MCF 10A (cell line): Measurements from ENCODE around the gene MRO. TPM values are rescaled to one million over a fixed set of nuclear protein-coding genes. Genes with fewer than 3 reads are reported as not detected.

Source experiments
- BruUV-seq: library from RNA; stranded (reverse); fragments of 400-500 nt; replicated peaks from 2 replicates; lab custom pipeline; 2021; lab: Mats Ljungman, UMichigan
- CTCF ChIA-PET: fragments of 300-600 bp; sonication (Branson Sonifier 250); formaldehyde crosslinking; extraction: SDS; loops from one replicate; lab custom pipeline; 2021; ENCODE audit warnings: antibody characterized with exemption, inconsistent platforms; lab: Yijun Ruan, JAX
- POLR2A ChIA-PET: fragments of 300-600, 350-650 bp; sonication (Branson Sonifier 250); formaldehyde crosslinking; extraction: SDS; loops from one replicate; lab custom pipeline; 2020; ENCODE audit warnings: antibody characterized with exemption, inconsistent platforms; lab: Yijun Ruan, JAX
- DNase-seq: peaks from one replicate; pipeline ENCODE4 v3.0.0-alpha.2; 2018; ENCODE audit not compliant: unreplicated experiment
- H3K27ac Mint-ChIP-seq: one replicate; pipeline ENCODE4 v1.8.0; 2022; ENCODE audit warnings: mild to moderate bottlenecking, low read depth, mixed read lengths; ENCODE audit not compliant: unreplicated experiment
- H3K27me3 Mint-ChIP-seq: one replicate; pipeline ENCODE4 v1.8.0; 2022; ENCODE audit warnings: mixed read lengths; ENCODE audit not compliant: insufficient read depth, unreplicated experiment
- H3K36me3 Mint-ChIP-seq: one replicate; pipeline ENCODE4 v1.8.0; 2022; ENCODE audit warnings: mild to moderate bottlenecking, moderate library complexity, mixed read lengths; ENCODE audit not compliant: insufficient read depth, unreplicated experiment
- H3K4me1 Mint-ChIP-seq: one replicate; pipeline ENCODE4 v1.8.0; 2022; ENCODE audit warnings: mixed read lengths; ENCODE audit not compliant: insufficient read depth, unreplicated experiment
- H3K4me3 Mint-ChIP-seq: one replicate; pipeline ENCODE4 v1.8.0; 2022; ENCODE audit warnings: mild to moderate bottlenecking, moderate library complexity, mixed read lengths; ENCODE audit not compliant: unreplicated experiment
- H3K9me3 Mint-ChIP-seq: one replicate; pipeline ENCODE4 v1.8.0; 2022; ENCODE audit warnings: mixed read lengths; ENCODE audit not compliant: unreplicated experiment
- CTCF ChIP-seq: fragments of 200-600 bp; IDR thresholded peaks from one replicate; pipeline ENCODE4 v1.8.0; 2022; ENCODE audit warnings: antibody characterized with exemption, mild to moderate bottlenecking; ENCODE audit not compliant: unreplicated experiment
- intact Hi-C: fragments of 100-400 bp; cut with micrococcal nuclease; formaldehyde crosslinking; loops from 2 replicates; pipeline ENCODE4 v1.14.1; 2022
- total RNA-seq: library from RNA; stranded (reverse); gene quantifications from 2 replicates; pipeline ENCODE4 v1.2.3, GENCODE V29; 2022

MRO gene
- total RNA-seq, 1 experiment from 2014 or later = not detected

- Mint-ChIP-seq H3K27ac (no peak overlapping the region), H3K4me3 (no peak overlapping the region), H3K36me3 (no peaks in the 10 kb centered on the region), H3K27me3 (peaks cover 50% of the 10 kb centered on the region), H3K9me3 (no peaks in the 10 kb centered on the region), H3K4me1 (no peaks in the 10 kb centered on the region)
- intact Hi-C loops = no loop called here
- POLR2A ChIA-PET = no interaction called here
- TF ChIP-seq CTCF = no peak
- BruUV-seq = no TSS peak
- CTCF ChIA-PET = interaction anchor here (0.7 kb wide), 1 partner anchor 13 kb away, joined by 3 read pairs; no protein-coding TSS in a partner anchor
- DNase-seq = no peak
These were observed 68.3 kb downstream of the MRO start for GRCh38 chr18:50751490-50751889.

GRCh38 chr18:50750546-50750945 lies 69.3 kb downstream of the MRO start:
- no peak overlapping the region for H3K27ac Mint-ChIP-seq
- TF ChIP-seq CTCF = no peak
- no peak for DNase-seq
- ChIA-PET POLR2A (no interaction called here), CTCF (interaction anchor here (0.9 kb wide), 1 partner anchor 355 kb away, joined by 3 read pairs; no protein-coding TSS in a partner anchor)
- H3K27me3 Mint-ChIP-seq = peaks cover 43% of the 10 kb centered on the region
- intact Hi-C loops = no loop called here
- no TSS peak for BruUV-seq
- no peaks in the 10 kb centered on the region for H3K9me3 Mint-ChIP-seq
- no peaks in the 10 kb centered on the region for H3K4me1 Mint-ChIP-seq
- H3K36me3 Mint-ChIP-seq = no peaks in the 10 kb centered on the region
- H3K4me3 Mint-ChIP-seq = no peak overlapping the region

- no peaks in the 10 kb centered on the region for H3K4me1 Mint-ChIP-seq
- peaks cover 43% of the 10 kb centered on the region for H3K27me3 Mint-ChIP-seq
- no peak for TF ChIP-seq CTCF
- BruUV-seq = no TSS peak
- H3K27ac Mint-ChIP-seq = no peak overlapping the region
- no peaks in the 10 kb centered on the region for H3K36me3 Mint-ChIP-seq
- H3K9me3 Mint-ChIP-seq = no peaks in the 10 kb centered on the region
- ChIA-PET POLR2A (no interaction called here), CTCF (interaction anchor here (0.9 kb wide), 1 partner anchor 356 kb away, joined by 3 read pairs; no protein-coding TSS in a partner anchor)
- H3K4me3 Mint-ChIP-seq = no peak overlapping the region
- DNase-seq = no peak
- intact Hi-C loops = no loop called here
These were observed 69.9 kb downstream of the MRO start for GRCh38 chr18:50749945-50750344.

GRCh38 chr18:50749421-50749820 lies 70.4 kb downstream of the MRO start:
- Mint-ChIP-seq H3K4me1 (no peaks in the 10 kb centered on the region), H3K27ac (no peak overlapping the region), H3K36me3 (no peaks in the 10 kb centered on the region), H3K27me3 (peaks cover 44% of the 10 kb centered on the region), H3K9me3 (no peaks in the 10 kb centered on the region), H3K4me3 (no peak overlapping the region)
- ChIA-PET CTCF (interaction anchor here (0.9 kb wide), 1 partner anchor 356 kb away, joined by 3 read pairs; no protein-coding TSS in a partner anchor), POLR2A (no interaction called here)
- intact Hi-C loops = no loop called here
- TF ChIP-seq CTCF = no peak
- BruUV-seq = no TSS peak
- DNase-seq = no peak
